Endothelial cell of umbilical vein (primary cell): ENCODE data around the gene PSMC2. TPM values are rescaled to one million over a fixed set of nuclear protein-coding genes. Genes with fewer than 3 reads are reported as not detected.

Experiments used
- BruUV-seq: library from RNA; stranded (reverse); fragments of 400-500 nt; replicated peaks from 2 replicates; lab custom pipeline; 2021; lab: Mats Ljungman, UMichigan
- CTCF ChIA-PET: fragments of 300-600, 350-600 bp; sonication (Branson Sonifier 250); formaldehyde crosslinking; loops from one replicate; lab custom pipeline; 2021; ENCODE audit warnings: antibody characterized with exemption, inconsistent platforms; lab: Charles Lee
- POLR2A ChIA-PET: fragments of 300-600, 350-600 bp; sonication (Branson Sonifier 250); formaldehyde crosslinking; loops from one replicate; lab custom pipeline; 2021; ENCODE audit warnings: antibody characterized with exemption, inconsistent platforms; lab: Charles Lee
- DNase-seq: peaks from one replicate; pipeline ENCODE4 v3.0.0-alpha.2; 2011; ENCODE audit warnings: low read depth, low spot score
- FAIRE-seq: peaks from 2 replicates; lab custom pipeline; 2011; peaks lifted over from hg19 to GRCh38; lab: Jason Lieb, UNC
- H2AFZ ChIP-seq: 2 replicates; pipeline ENCODE4 v1.6.0; 2012; ENCODE audit warnings: low read depth, low read length, control low read depth, inconsistent platforms
- H3K27ac ChIP-seq: 2 replicates; pipeline ENCODE4 v1.5.1; 2011; ENCODE audit warnings: low read depth, mild to moderate bottlenecking, control low read depth, low read length, moderate library complexity; ENCODE audit not compliant: insufficient read depth
- H3K27me3 ChIP-seq, 2 experiments: 2 replicates each; pipeline versions ENCODE4 v1.6.0 to v1.6.1; 2011; ENCODE audit warnings: low read length in 2 of 2, mixed read lengths in 1 of 2; ENCODE audit not compliant: control insufficient read depth in 2 of 2, insufficient read depth in 2 of 2
- H3K36me3 ChIP-seq, 2 experiments: 2 replicates in 1 of 2; 3 replicates in 1 of 2; pipeline ENCODE4 v1.5.1; 2011; ENCODE audit warnings: low read length in 2 of 2, mild to moderate bottlenecking in 1 of 2, moderate library complexity in 1 of 2; ENCODE audit not compliant: control insufficient read depth in 2 of 2, insufficient read depth in 2 of 2; ENCODE audit errors: extremely low read depth in 1 of 2
- H3K4me1 ChIP-seq: 3 replicates; pipeline ENCODE4 v1.5.1; 2011; ENCODE audit warnings: mild to moderate bottlenecking, low read length; ENCODE audit not compliant: control insufficient read depth, insufficient read depth; ENCODE audit errors: extremely low read depth
- H3K4me2 ChIP-seq: 2 replicates; pipeline ENCODE4 v1.6.1; 2011; ENCODE audit warnings: low read length, control low read depth, mixed read lengths; ENCODE audit not compliant: insufficient read depth
- H3K4me3 ChIP-seq, 3 experiments: fragments of 200-600 bp in 1 of 3; sonication (generic), shearing (Covaris generic) in 1 of 3; replicated peaks in 1 of 3; 2 replicates each; pipeline ENCODE4 v1.5.1; 2011 to 2016; ENCODE audit warnings: control low read depth in 3 of 3, low read length in 3 of 3, mild to moderate bottlenecking in 2 of 3, inconsistent platforms in 1 of 3, low read depth in 1 of 3, moderate library complexity in 1 of 3; ENCODE audit not compliant: insufficient read depth in 1 of 3
- H3K79me2 ChIP-seq: 2 replicates; pipeline ENCODE4 v1.6.0; 2012; ENCODE audit warnings: low read length, inconsistent platforms; ENCODE audit not compliant: control insufficient read depth, insufficient read depth
- H3K9ac ChIP-seq: replicated peaks from 2 replicates; pipeline ENCODE3; 2011; ENCODE audit warnings: low read length, control low read depth; ENCODE audit not compliant: insufficient read depth; ENCODE audit errors: extremely low read depth
- H3K9me1 ChIP-seq: replicated peaks from 3 replicates; pipeline ENCODE4 v1.6.0; 2011; ENCODE audit warnings: mild to moderate bottlenecking, low read length; ENCODE audit not compliant: control insufficient read depth, insufficient read depth; ENCODE audit errors: extremely low read depth
- H3K9me3 ChIP-seq: replicated peaks from 2 replicates; pipeline ENCODE4 v1.5.1; 2012; ENCODE audit warnings: low read length, inconsistent platforms; ENCODE audit not compliant: control insufficient read depth, insufficient read depth
- H4K20me1 ChIP-seq: replicated peaks from 2 replicates; pipeline ENCODE3; 2011; ENCODE audit warnings: mild to moderate bottlenecking, low read length; ENCODE audit not compliant: control insufficient read depth, insufficient read depth; ENCODE audit errors: extremely low read depth
- EZH2 ChIP-seq: IDR thresholded peaks from 2 replicates; pipeline ENCODE4 v1.6.1; 2012; ENCODE audit warnings: borderline replicate concordance, low read depth, mild to moderate bottlenecking, moderate library complexity, low read length, inconsistent platforms; ENCODE audit not compliant: severe bottlenecking
- FOS ChIP-seq: IDR thresholded peaks from 2 replicates; pipeline ENCODE4 v1.6.1; 2011; ENCODE audit warnings: mild to moderate bottlenecking, low read length, moderate library complexity, borderline replicate concordance; ENCODE audit not compliant: insufficient read depth
- GATA2 ChIP-seq: IDR thresholded peaks from 2 replicates; pipeline ENCODE4 v1.7.0; 2011; ENCODE audit warnings: low read depth, mild to moderate bottlenecking, moderate library complexity, mixed read lengths, low read length; ENCODE audit not compliant: insufficient read length, insufficient read depth
- JUN ChIP-seq: IDR thresholded peaks from 2 replicates; pipeline ENCODE4 v1.6.1; 2011; ENCODE audit warnings: borderline replicate concordance, low read depth; ENCODE audit not compliant: insufficient read length, insufficient read depth
- MYC ChIP-seq: IDR thresholded peaks from one replicate; pipeline ENCODE4 v1.6.1; 2011; ENCODE audit warnings: mild to moderate bottlenecking, low read depth, low read length
- POLR2A ChIP-seq: IDR thresholded peaks from 2 replicates; pipeline ENCODE4 v1.6.1; 2012; ENCODE audit warnings: low read depth, mild to moderate bottlenecking, control low read depth, low read length
- POLR2AphosphoS5 ChIP-seq: IDR thresholded peaks from 2 replicates; pipeline ENCODE4 v1.6.1; 2012; ENCODE audit warnings: low read depth, mild to moderate bottlenecking, control low read depth, low read length, moderate library complexity; ENCODE audit not compliant: insufficient read depth
- dilution Hi-C: fragments of 300-500 bp; cut with MboI; formaldehyde crosslinking; loops from one replicate; pipeline ENCODE4 v1.15.0; 2019; ENCODE audit warnings: low sequenced_read_pairs; ENCODE audit not compliant: extremely low pct_ligation_motif_present
- intact Hi-C: fragments of 100-400 bp; cut with micrococcal nuclease; formaldehyde crosslinking; loops from one replicate; pipeline ENCODE4 v1.10.0; 2022
- polyA plus RNA-seq, 4 experiments: library from polyadenylated mRNA; depleted of rRNA in 3 of 4; stranded (reverse) in 3 of 4; unstranded in 1 of 4; fragments of >200 nt; gene quantifications; 2 replicates each; pipeline versions ENCODE4 v1.2.1 to v1.2.3, GENCODE V29; 2011 to 2012; ENCODE audit warnings: missing spikeins in 1 of 4
- total RNA-seq: library from RNA; stranded (reverse); gene quantifications from 2 replicates; pipeline ENCODE4 v1.2.3, GENCODE V29; 2021
- TF ChIP-seq, protein P1 (sequence below): IDR thresholded peaks from 2 replicates; pipeline ENCODE4 v1.6.1; 2011; ENCODE audit not compliant: insufficient read depth, insufficient read length
- TF ChIP-seq, protein P2 (sequence below), 2 donors: IDR thresholded peaks; 1 replicate in 1 of 2; 2 replicates in 1 of 2; pipeline ENCODE4 v1.5.1; 2011; ENCODE audit warnings: low read length in 2 of 2, mild to moderate bottlenecking in 2 of 2, moderate library complexity in 2 of 2, control low read depth in 1 of 2, inconsistent platforms in 1 of 2, low read depth in 1 of 2; ENCODE audit not compliant: insufficient read depth in 1 of 2; ENCODE audit errors: extremely low read depth in 1 of 2

Gene PSMC2
- total and polyA plus RNA-seq, 2 donors (not counting 3 experiments of a cell fraction or from before 2014, with no cell fraction given) = 109 to 147 TPM

DNA sequence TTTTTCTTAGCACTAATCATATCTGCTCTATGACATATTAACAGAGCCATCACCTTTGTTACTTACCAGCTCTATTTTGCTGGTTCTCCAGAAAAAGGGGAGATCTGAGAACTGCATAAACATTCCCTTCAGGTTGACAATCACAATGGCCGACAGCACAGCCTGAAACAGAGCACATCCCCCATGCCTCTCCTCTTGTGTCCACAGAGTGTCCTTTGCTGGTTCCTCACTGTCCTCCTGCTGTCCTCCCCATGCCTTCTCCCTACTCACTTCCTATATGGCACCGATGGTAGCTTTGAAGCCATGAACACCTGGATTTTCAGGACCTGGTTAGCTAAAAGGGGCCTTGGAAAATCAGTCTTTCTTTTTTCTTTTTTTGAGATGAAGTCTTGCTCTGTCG, 41.8 kb downstream of the PSMC2 start:
- no peak overlapping the region for H2AFZ ChIP-seq
- CTCF ChIA-PET = no interaction called here
- intact Hi-C loops = no loop called here
- no TSS peak for BruUV-seq
- H3K27ac ChIP-seq = no peak overlapping the region
- dilution Hi-C loops = no loop called here
- no peak overlapping the region for H3K9ac ChIP-seq
- no peaks in the 10 kb centered on the region for H3K27me3 ChIP-seq
- H3K4me2 ChIP-seq = no peak overlapping the region
- H3K4me1 ChIP-seq = no peaks in the 10 kb centered on the region
- H3K9me1 ChIP-seq = no peaks in the 10 kb centered on the region
- no peaks in the 10 kb centered on the region for H4K20me1 ChIP-seq
- no peaks in the 10 kb centered on the region for H3K79me2 ChIP-seq
- POLR2A ChIA-PET = no interaction called here
- no peaks in the 10 kb centered on the region for H3K36me3 ChIP-seq
- FAIRE-seq (no peak), DNase-seq (no peak)
- TF ChIP-seq GATA2 (no peak), JUN (no peak), POLR2A (no peak), EZH2 (no peak), FOS (no peak), POLR2AphosphoS5 (no peak), MYC (no peak)
- TF ChIP-seq, protein P1, sequence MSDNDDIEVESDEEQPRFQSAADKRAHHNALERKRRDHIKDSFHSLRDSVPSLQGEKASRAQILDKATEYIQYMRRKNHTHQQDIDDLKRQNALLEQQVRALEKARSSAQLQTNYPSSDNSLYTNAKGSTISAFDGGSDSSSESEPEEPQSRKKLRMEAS = no peak
- TF ChIP-seq, protein P2, sequence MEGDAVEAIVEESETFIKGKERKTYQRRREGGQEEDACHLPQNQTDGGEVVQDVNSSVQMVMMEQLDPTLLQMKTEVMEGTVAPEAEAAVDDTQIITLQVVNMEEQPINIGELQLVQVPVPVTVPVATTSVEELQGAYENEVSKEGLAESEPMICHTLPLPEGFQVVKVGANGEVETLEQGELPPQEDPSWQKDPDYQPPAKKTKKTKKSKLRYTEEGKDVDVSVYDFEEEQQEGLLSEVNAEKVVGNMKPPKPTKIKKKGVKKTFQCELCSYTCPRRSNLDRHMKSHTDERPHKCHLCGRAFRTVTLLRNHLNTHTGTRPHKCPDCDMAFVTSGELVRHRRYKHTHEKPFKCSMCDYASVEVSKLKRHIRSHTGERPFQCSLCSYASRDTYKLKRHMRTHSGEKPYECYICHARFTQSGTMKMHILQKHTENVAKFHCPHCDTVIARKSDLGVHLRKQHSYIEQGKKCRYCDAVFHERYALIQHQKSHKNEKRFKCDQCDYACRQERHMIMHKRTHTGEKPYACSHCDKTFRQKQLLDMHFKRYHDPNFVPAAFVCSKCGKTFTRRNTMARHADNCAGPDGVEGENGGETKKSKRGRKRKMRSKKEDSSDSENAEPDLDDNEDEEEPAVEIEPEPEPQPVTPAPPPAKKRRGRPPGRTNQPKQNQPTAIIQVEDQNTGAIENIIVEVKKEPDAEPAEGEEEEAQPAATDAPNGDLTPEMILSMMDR (IDR thresholded peaks at IDR 0.05; ENCODE audit: extremely low read depth in 1 of 2, insufficient read depth in 1 of 2, low read depth in 1 of 2, low read length in 2 of 2) = no peak
- no peak overlapping the region for H3K4me3 ChIP-seq
- no peaks in the 10 kb centered on the region for H3K9me3 ChIP-seq
